Lung (tissue), 12 donors: ENCODE results near the gene RIPK4. TPM values are rescaled to one million over a fixed set of nuclear protein-coding genes. Genes with fewer than 3 reads are reported as not detected.

Source experiments
- ATAC-seq: fragments of 200-7000 bp; cut with Tn5 transposase; one replicate; pipeline ENCODE4 v1.9.1; 2020; ENCODE audit warnings: moderate number of reproducible peaks; ENCODE audit not compliant: insufficient read depth, low FRiP score
- DNase-seq, 3 donors: peaks; one replicate each; pipeline ENCODE4 v3.0.0-alpha.2; 2013 to 2017
- H3K27ac ChIP-seq, 2 donors: one replicate each; pipeline ENCODE4 v1.5.1; 2013; ENCODE audit warnings: mild to moderate bottlenecking in 2 of 2, moderate library complexity in 2 of 2, control low read depth in 1 of 2, inconsistent platforms in 1 of 2, low read depth in 1 of 2, low read length in 1 of 2
- H3K27me3 ChIP-seq, 3 donors: one replicate each; pipeline ENCODE4 v1.5.1; 2013; ENCODE audit warnings: low read length in 2 of 3; ENCODE audit not compliant: control insufficient read depth in 3 of 3, insufficient read depth in 3 of 3
- H3K36me3 ChIP-seq, 4 donors: one replicate each; pipeline ENCODE4 v1.5.1; 2013; ENCODE audit warnings: low read length in 4 of 4, mild to moderate bottlenecking in 1 of 4, moderate library complexity in 1 of 4; ENCODE audit not compliant: control insufficient read depth in 4 of 4, insufficient read depth in 4 of 4
- H3K4me1 ChIP-seq, 5 donors: one replicate each; pipeline ENCODE4 v1.5.1; 2013; ENCODE audit warnings: low read length in 5 of 5, mild to moderate bottlenecking in 2 of 5, moderate library complexity in 1 of 5; ENCODE audit not compliant: control insufficient read depth in 5 of 5, insufficient read depth in 5 of 5
- H3K4me3 ChIP-seq: one replicate; pipeline ENCODE4 v1.5.1; 2013; ENCODE audit warnings: mild to moderate bottlenecking, control low read depth, moderate library complexity
- H3K9ac ChIP-seq, 2 donors: one replicate each; pipeline ENCODE4 v1.5.1; 2013; ENCODE audit warnings: low read length in 2 of 2, control low read depth in 1 of 2; ENCODE audit not compliant: insufficient read depth in 1 of 2
- H3K9me3 ChIP-seq, 4 donors: one replicate each; pipeline ENCODE4 v1.5.1; 2013; ENCODE audit warnings: low read length in 3 of 4, mild to moderate bottlenecking in 1 of 4, moderate library complexity in 1 of 4; ENCODE audit not compliant: control insufficient read depth in 4 of 4, insufficient read depth in 3 of 4
- WGBS, 2 donors: extraction: QIAGEN DNeasy Blood & Tissue Kit; methylation state at CpG; one replicate each; pipeline ENCODE4 v1.1.7; 2013; 5-methylcytosine and 5-hydroxymethylcytosine counted together
- polyA plus RNA-seq, 2 donors: library from polyadenylated mRNA; stranded (reverse); fragments of 200-250 nt; gene quantifications; one replicate each; pipeline ENCODE4 v1.2.1, GENCODE V29; 2013
- total RNA-seq, 2 donors: library from RNA; depleted of rRNA in 1 of 2; stranded (reverse); fragments of >200 nt in 1 of 2; gene quantifications; one replicate each; pipeline ENCODE4 v1.2.1, GENCODE V29; 2014 to 2021
- TF ChIP-seq, protein P1 (sequence below): IDR thresholded peaks from 2 replicates; pipeline ENCODE4 v1.5.1; 2012; ENCODE audit warnings: mild to moderate bottlenecking; ENCODE audit errors: control extremely low read depth, extremely low read depth
- donor health status: control.
- donor health status: control.
- donor health status: Bipolar disorder and iron deficiency.
- donor health status: healthy.
- donor health status: DM: yes; HTN: yes; CAD: no.

The RIPK4 gene
- total and polyA plus RNA-seq, 4 donors: 5.0 to 21.6 (median 9.1) TPM

DNA sequence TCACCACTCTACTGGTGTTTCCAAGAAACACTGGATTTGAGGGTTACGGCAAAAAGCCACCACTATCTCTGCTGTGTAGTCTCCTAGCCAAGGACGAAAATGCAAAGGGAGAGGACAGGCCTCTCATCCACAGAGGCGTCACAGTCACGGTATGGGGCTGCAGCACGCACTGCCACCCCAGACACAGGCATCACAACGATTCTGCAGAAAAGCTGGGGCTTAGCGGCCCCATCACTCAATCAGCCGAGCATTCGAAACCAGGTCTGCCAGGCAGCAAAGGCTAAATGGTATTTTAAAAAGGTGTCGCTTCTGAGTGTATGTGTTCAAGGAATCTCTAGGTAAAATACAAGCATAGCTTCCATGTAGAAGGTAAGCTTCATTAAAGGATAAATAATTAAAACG is 1.4 kb downstream of the RIPK4 start:
- Histone ChIP-seq H3K4me1 (peaks cover 0 to 42% (median 17%) of the 10 kb centered on the region in 5 donors), H3K9me3 (peaks cover 0 to 3% (median 0%) of the 10 kb centered on the region in 4 donors), H3K27ac (peak overlapping the region in 1 of 2 donors; percentile 46), H3K4me3 (no peak overlapping the region), H3K27me3 (peaks cover 0 to 85% (median 84%) of the 10 kb centered on the region in 3 donors), H3K9ac (peak overlapping the region; percentile 38 to 65), H3K36me3 (no peaks in the 10 kb centered on the region)
- DNase-seq (no peak), ATAC-seq (no peak)
- TF ChIP-seq, protein P1, sequence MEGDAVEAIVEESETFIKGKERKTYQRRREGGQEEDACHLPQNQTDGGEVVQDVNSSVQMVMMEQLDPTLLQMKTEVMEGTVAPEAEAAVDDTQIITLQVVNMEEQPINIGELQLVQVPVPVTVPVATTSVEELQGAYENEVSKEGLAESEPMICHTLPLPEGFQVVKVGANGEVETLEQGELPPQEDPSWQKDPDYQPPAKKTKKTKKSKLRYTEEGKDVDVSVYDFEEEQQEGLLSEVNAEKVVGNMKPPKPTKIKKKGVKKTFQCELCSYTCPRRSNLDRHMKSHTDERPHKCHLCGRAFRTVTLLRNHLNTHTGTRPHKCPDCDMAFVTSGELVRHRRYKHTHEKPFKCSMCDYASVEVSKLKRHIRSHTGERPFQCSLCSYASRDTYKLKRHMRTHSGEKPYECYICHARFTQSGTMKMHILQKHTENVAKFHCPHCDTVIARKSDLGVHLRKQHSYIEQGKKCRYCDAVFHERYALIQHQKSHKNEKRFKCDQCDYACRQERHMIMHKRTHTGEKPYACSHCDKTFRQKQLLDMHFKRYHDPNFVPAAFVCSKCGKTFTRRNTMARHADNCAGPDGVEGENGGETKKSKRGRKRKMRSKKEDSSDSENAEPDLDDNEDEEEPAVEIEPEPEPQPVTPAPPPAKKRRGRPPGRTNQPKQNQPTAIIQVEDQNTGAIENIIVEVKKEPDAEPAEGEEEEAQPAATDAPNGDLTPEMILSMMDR: no peak
- WGBS, 2 donors: 58 to 69% methylated on average over 11 of the region's 11 CpGs

DNA sequence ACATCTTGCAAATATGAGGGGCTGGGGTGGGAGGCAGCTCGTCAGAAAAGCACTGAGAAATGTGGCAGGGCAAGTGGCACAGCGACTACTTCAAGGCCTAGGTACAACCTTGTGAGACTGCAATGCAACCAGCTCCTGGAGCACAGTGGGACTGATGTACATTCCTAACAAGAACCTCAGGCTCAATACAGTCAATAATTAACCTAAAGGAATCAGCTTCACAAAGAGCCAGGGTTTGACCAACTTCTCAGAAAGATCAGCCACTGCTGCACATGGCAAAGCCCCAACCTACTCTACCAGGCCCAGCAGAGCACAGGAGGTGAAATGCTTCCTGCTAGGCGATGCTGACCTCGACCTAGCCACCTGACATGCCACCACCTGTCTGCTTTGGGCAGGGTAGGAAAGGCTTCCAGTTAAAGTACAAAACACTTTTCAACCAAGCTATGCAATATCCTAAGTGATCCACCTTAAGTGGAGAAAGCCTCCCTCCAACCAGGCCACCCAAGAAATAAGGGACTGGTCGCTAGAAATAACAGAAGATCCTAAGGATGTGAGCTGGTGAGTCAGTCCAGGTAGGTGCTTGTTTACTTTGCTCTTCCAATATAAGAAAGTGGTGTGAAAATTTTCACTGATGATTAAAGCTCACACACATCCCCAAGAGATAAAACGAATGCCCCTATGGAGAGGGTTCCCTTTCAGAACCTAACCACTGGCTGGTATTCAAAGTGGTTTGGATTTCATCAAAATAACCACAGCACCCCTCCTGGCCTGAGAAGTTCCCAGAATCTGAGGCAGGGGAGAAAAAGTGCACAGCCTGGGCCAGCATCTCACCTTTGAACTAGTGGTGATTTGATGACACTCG is 2.1 kb downstream of the RIPK4 start:
- Histone ChIP-seq H3K9ac (no peak overlapping the region), H3K4me3 (no peak overlapping the region), H3K36me3 (no peaks in the 10 kb centered on the region), H3K4me1 (peaks cover 0 to 44% (median 17%) of the 10 kb centered on the region in 5 donors), H3K9me3 (peaks cover 0 to 3% (median 0%) of the 10 kb centered on the region in 4 donors), H3K27me3 (peaks cover 0 to 84% (median 84%) of the 10 kb centered on the region in 3 donors), H3K27ac (peak overlapping the region in 1 of 2 donors; percentile 46)
- ATAC-seq (no peak), DNase-seq (peak; percentile 49 to 76 (median 55))
- WGBS, 2 donors: 56 to 63% methylated on average over 7 of the region's 7 CpGs
- TF ChIP-seq, protein P1: no peak

DNA sequence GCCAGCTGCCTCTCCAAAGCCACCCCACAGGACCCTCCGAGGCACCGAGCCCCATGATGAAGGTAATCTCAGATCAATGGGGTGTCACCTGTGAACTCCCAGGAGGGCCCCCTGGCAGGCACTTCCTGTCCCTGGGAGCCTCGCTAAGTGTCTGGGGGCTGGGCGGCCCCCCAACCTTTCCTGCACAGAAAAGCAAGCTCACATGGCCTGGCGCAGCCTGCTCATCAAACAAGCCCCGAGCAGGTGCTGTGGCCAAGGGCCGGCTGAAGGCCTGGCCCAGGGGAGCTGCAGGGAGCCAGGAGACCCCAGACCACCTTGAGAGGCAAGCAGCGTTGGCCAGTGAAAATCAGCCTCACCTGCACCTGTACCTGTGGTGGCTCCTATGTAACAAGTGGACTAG is 2.9 kb downstream of the RIPK4 start:
- DNase-seq: no peak
- Histone ChIP-seq H3K9ac (no peak overlapping the region), H3K4me3 (no peak overlapping the region), H3K27me3 (peaks cover 0 to 79% (median 76%) of the 10 kb centered on the region in 3 donors), H3K9me3 (peaks cover 0 to 3% (median 0%) of the 10 kb centered on the region in 4 donors), H3K4me1 (peaks cover 0 to 44% (median 17%) of the 10 kb centered on the region in 5 donors), H3K27ac (peak overlapping the region in 1 of 2 donors; percentile 37), H3K36me3 (no peaks in the 10 kb centered on the region)
- WGBS, 2 donors: 64 to 66% methylated on average over 8 of the region's 8 CpGs
- TF ChIP-seq, protein P1: no peak
- ATAC-seq: no peak
